Breast epithelium (tissue), 4 donors: Measurements from ENCODE around the gene NCKAP5. TPM values are rescaled to one million over a fixed set of nuclear protein-coding genes. Genes with fewer than 3 reads are reported as not detected.

Experiments used
- DNase-seq, 2 donors: peaks; one replicate each; pipeline ENCODE4 v3.0.0-alpha.2; 2019; ENCODE audit warnings: low spot score in 2 of 2
- H3K27ac ChIP-seq, 2 donors: fragments of 200-600 bp; sonication (generic) in 1 of 2; one replicate each; pipeline ENCODE4 v1.5.1; 2016 to 2019; ENCODE audit warnings: mild to moderate bottlenecking in 1 of 2
- H3K27me3 ChIP-seq, 2 donors: fragments of 200-600 bp; sonication (generic) in 1 of 2; one replicate each; pipeline versions ENCODE4 v1.5.1 to v1.6.0; 2017 to 2019; ENCODE audit warnings: control low read depth in 1 of 2, mild to moderate bottlenecking in 1 of 2
- H3K36me3 ChIP-seq: fragments of 200-600 bp; one replicate; pipeline ENCODE4 v1.5.1; 2019
- H3K4me1 ChIP-seq, 2 donors: fragments of 200-600 bp; sonication (generic); one replicate each; pipeline ENCODE4 v1.5.1; 2016 to 2019; ENCODE audit warnings: control low read depth in 1 of 2
- H3K4me3 ChIP-seq, 3 donors: fragments of 200-600 bp; sonication (generic); 1 replicate in 2 of 3; 2 replicates in 1 of 3; pipeline ENCODE4 v1.5.1; 2016 to 2019; ENCODE audit warnings: mild to moderate bottlenecking in 3 of 3, moderate library complexity in 2 of 3
- H3K9me3 ChIP-seq, 2 donors: fragments of 200-600 bp; sonication (generic) in 1 of 2; one replicate each; pipeline ENCODE4 v1.5.1; 2016 to 2019; ENCODE audit warnings: control low read depth in 1 of 2
- CTCF ChIP-seq, 3 donors: fragments of 450-650 bp; IDR thresholded peaks; one replicate each; pipeline ENCODE4 v1.5.1; 2016 to 2017; ENCODE audit warnings: antibody characterized with exemption in 3 of 3, mild to moderate bottlenecking in 3 of 3, moderate library complexity in 3 of 3
- POLR2A ChIP-seq: fragments of 450-650 bp; IDR thresholded peaks from one replicate; pipeline ENCODE4 v1.6.1; 2016; ENCODE audit warnings: antibody characterized with exemption, mild to moderate bottlenecking, moderate library complexity
- POLR2AphosphoS5 ChIP-seq, 3 donors: sonication (generic); formaldehyde crosslinking; IDR thresholded peaks; one replicate each; pipeline ENCODE4 v1.6.1; 2017; ENCODE audit warnings: antibody characterized with exemption in 3 of 3
- intact Hi-C: fragments of 100-400 bp; cut with DNase I; formaldehyde crosslinking; loops from one replicate; pipeline ENCODE4 v1.15.1; 2023; ENCODE audit warnings: low total_unique reads
- total RNA-seq, 3 donors: library from RNA; depleted of rRNA; stranded (reverse); fragments of >200 nt; gene quantifications; one replicate each; pipeline ENCODE4 v1.1.0, GENCODE V29; 2016

Gene NCKAP5
- total RNA-seq, 3 donors from 2014 or later = 1.1 to 10.5 (median 6.1) TPM

- no peak for TF ChIP-seq POLR2A
- no peak for TF ChIP-seq CTCF (IDR thresholded peaks at IDR 0.05)
- no peak for TF ChIP-seq POLR2AphosphoS5 (IDR thresholded peaks at IDR 0.05)
- intact Hi-C loops = no loop called here
These were observed 593.7 kb downstream of the NCKAP5 start for GRCh38 chr2:132974467-132975095.

DNA sequence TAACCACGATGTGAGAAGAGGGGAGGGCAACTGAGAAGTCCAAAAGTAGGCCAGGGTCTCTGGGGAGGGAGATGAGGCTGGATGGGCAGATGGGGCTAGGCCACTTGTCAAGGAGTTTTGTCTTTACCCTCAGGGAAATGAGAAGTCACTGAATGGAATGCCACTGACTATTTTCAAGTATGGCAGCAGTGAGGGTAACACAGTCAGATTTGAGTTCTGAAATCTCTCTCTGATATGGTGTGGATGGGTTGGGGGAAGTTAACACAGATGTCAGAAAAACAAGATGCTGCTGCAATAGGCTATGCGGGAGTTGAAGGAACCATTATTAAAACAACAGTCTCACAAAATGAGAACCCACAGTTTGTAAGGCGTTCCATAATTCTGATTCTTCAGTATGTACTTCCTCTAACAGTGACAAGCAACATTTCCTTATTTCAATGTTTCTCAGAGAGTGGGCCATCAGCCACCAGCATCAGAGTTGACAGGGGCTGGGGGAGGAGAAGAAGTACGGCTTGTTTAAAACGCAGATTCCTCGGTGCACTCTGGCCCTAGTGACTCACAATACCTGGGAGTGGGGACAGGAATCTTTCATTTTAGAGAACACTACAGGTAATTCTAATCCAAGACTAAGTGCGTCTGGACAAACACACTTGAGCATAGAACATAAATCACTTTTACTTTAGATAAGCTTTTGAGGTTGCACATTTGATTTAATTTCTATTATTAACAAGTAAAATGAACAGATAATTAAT is 596.8 kb downstream of the NCKAP5 start:
- intact Hi-C loops = no loop called here
- no peak for DNase-seq
- Histone ChIP-seq H3K27ac (no peak overlapping the region), H3K36me3 (no peaks in the 10 kb centered on the region), H3K4me3 (no peak overlapping the region), H3K9me3 (no peaks in the 10 kb centered on the region), H3K4me1 (no peaks in the 10 kb centered on the region), H3K27me3 (no peaks in the 10 kb centered on the region)
- TF ChIP-seq POLR2AphosphoS5 (IDR thresholded peaks at IDR 0.05) (no peak), CTCF (IDR thresholded peaks at IDR 0.05) (no peak), POLR2A (no peak)

More at GRCh38 chr2:132974467-132975095, 593.7 kb downstream of the NCKAP5 start:
- no peak for DNase-seq
- H3K4me3 ChIP-seq = no peak overlapping the region
- no peaks in the 10 kb centered on the region for H3K36me3 ChIP-seq
- H3K9me3 ChIP-seq = no peaks in the 10 kb centered on the region
- H3K4me1 ChIP-seq = no peaks in the 10 kb centered on the region
- no peaks in the 10 kb centered on the region for H3K27me3 ChIP-seq
- H3K27ac ChIP-seq = no peak overlapping the region

GRCh38 chr2:132969371-132969985 is 598.8 kb downstream of the NCKAP5 start:
- no peak overlapping the region for H3K27ac ChIP-seq
- DNase-seq = no peak
- intact Hi-C loops = no loop called here
- H3K4me3 ChIP-seq = no peak overlapping the region
- H3K9me3 ChIP-seq = no peaks in the 10 kb centered on the region
- TF ChIP-seq POLR2A (no peak), POLR2AphosphoS5 (IDR thresholded peaks at IDR 0.05) (no peak), CTCF (IDR thresholded peaks at IDR 0.05) (no peak)
- no peaks in the 10 kb centered on the region for H3K4me1 ChIP-seq
- H3K27me3 ChIP-seq = no peaks in the 10 kb centered on the region
- no peaks in the 10 kb centered on the region for H3K36me3 ChIP-seq

DNA sequence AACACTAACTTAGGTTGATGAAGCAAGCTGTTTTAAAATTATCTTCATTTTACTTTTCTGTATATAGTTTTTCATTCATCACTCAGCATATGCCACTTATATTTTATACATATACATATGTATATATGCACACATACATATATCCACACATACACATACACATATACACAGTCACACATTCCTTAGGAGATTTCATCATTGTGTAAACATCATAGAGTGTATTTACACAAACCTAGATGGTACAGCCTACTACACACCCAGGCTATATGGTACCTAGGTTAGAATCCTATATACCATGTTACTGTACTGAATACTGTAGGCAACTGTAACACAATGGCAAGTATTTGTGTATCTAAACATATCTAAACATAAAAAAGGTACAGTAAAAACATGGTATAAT is 602.8 kb downstream of the NCKAP5 start:
- H3K4me3 ChIP-seq = no peak overlapping the region
- DNase-seq = no peak
- no peaks in the 10 kb centered on the region for H3K4me1 ChIP-seq
- no peaks in the 10 kb centered on the region for H3K9me3 ChIP-seq
- no peak for TF ChIP-seq CTCF (IDR thresholded peaks at IDR 0.05)
- TF ChIP-seq POLR2A = no peak
- no peak for TF ChIP-seq POLR2AphosphoS5 (IDR thresholded peaks at IDR 0.05)
- H3K27ac ChIP-seq = no peak overlapping the region
- intact Hi-C loops = no loop called here
- H3K36me3 ChIP-seq = no peaks in the 10 kb centered on the region
- H3K27me3 ChIP-seq = no peaks in the 10 kb centered on the region

GRCh38 chr2:132963161-132963560 is 605.1 kb downstream of the NCKAP5 start:
- DNase-seq = no peak
- Histone ChIP-seq H3K36me3 (no peaks in the 10 kb centered on the region), H3K27ac (no peak overlapping the region), H3K27me3 (no peaks in the 10 kb centered on the region), H3K9me3 (no peaks in the 10 kb centered on the region), H3K4me3 (no peak overlapping the region), H3K4me1 (no peaks in the 10 kb centered on the region)
- no peak for TF ChIP-seq POLR2A
- TF ChIP-seq POLR2AphosphoS5 (IDR thresholded peaks at IDR 0.05) = no peak
- TF ChIP-seq CTCF (IDR thresholded peaks at IDR 0.05) = no peak
- intact Hi-C loops = no loop called here
